ENCODE data around the gene MED10. TPM values are rescaled to one million over a fixed set of nuclear protein-coding genes. Genes with fewer than 3 reads are reported as not detected.
A peak's percentile ranks its signal among the peaks of the same experiment; 100 is the strongest.

Gene MED10
- total and polyA plus RNA-seq, 7 donors, result 29.2 to 67.6 (median 38.4) TPM

- no peaks in the 10 kb centered on the region for H3K4me1 ChIP-seq
- no peaks in the 10 kb centered on the region for H3K9me3 ChIP-seq
- intact Hi-C loops (cut with DNase I), result no loop called here
- 91 to 95% methylated on average over 9 of the region's 9 CpGs for WGBS, 2 donors
- TF ChIP-seq POLR2AphosphoS5 (IDR thresholded peaks at IDR 0.05) (no peak), CTCF (IDR thresholded peaks at IDR 0.05) (no peak), POLR2A (IDR thresholded peaks at IDR 0.05) (no peak), EP300 (IDR thresholded peaks at IDR 0.05) (no peak)
- H3K27ac ChIP-seq, result no peak overlapping the region
- no peak for DNase-seq
- no peaks in the 10 kb centered on the region for H3K27me3 ChIP-seq
- no peaks in the 10 kb centered on the region for H3K36me3 ChIP-seq
- no peak overlapping the region for H3K4me3 ChIP-seq
Observed at GRCh38 chr5:6384856-6385255, 6.5 kb upstream of the MED10 start.

DNA sequence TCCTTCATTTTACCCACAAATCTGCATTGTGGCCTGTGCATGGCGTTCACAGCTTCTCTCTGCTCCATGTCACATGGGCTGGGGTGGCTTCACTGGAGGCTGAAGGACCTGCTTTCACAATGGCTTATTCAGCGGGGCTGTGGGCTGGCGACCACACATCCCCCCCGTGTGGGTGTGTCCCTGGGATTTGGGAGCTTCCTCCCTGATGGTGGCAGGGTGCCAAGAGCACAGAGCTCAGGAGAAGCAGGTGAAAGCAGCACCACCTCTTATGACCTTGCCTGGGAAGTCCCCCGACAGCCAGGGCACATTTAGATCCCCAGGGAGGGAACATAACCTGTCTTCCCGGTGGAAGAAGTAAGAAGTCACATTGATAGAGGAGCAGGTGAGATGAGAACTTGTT is 5.0 kb upstream of the MED10 start:
- 35 to 47% methylated on average over 6 of the region's 6 CpGs for WGBS, 2 donors
- H3K27me3 ChIP-seq, result no peaks in the 10 kb centered on the region
- no peak for TF ChIP-seq POLR2AphosphoS5 (IDR thresholded peaks at IDR 0.05)
- no peak for TF ChIP-seq POLR2A (IDR thresholded peaks at IDR 0.05)
- no peak for TF ChIP-seq CTCF (IDR thresholded peaks at IDR 0.05)
- no peak for TF ChIP-seq EP300 (IDR thresholded peaks at IDR 0.05)
- no peak overlapping the region for H3K4me3 ChIP-seq
- peaks cover 0 to 8% (median 6%) of the 10 kb centered on the region in 4 donors for H3K4me1 ChIP-seq
- H3K27ac ChIP-seq, result no peak overlapping the region
- no peaks in the 10 kb centered on the region for H3K9me3 ChIP-seq
- intact Hi-C loops (cut with DNase I), result no loop called here
- H3K36me3 ChIP-seq, result no peaks in the 10 kb centered on the region
- DNase-seq, result no peak

GRCh38 chr5:6379246-6379645 is 899 bp upstream of the MED10 start:
- Histone ChIP-seq H3K27me3 (no peaks in the 10 kb centered on the region), H3K9me3 (no peaks in the 10 kb centered on the region), H3K36me3 (peaks cover 5 to 27% (median 16%) of the 10 kb centered on the region in 4 donors), H3K4me1 (peaks cover 0 to 21% (median 19%) of the 10 kb centered on the region in 4 donors), H3K27ac (peak overlapping the region; percentile 89 to 94 (median 92)), H3K4me3 (peak overlapping the region in 2 of 4 donors; percentile 95 to 96)
- 95 to 97% methylated on average over 4 of the region's 4 CpGs for WGBS, 2 donors
- no peak for TF ChIP-seq POLR2AphosphoS5 (IDR thresholded peaks at IDR 0.05)
- TF ChIP-seq EP300 (IDR thresholded peaks at IDR 0.05), result no peak
- TF ChIP-seq POLR2A (IDR thresholded peaks at IDR 0.05), result no peak
- TF ChIP-seq CTCF (IDR thresholded peaks at IDR 0.05), result no peak
- DNase-seq, result no peak
- intact Hi-C loops (cut with DNase I), result loop anchor here (2.0 to 10.0 kb wide), 7 partner anchors 38 to 954 kb away; partner anchors contain the start of genes ICE1, NSUN2, SRD5A1 and UBE2QL1

DNA sequence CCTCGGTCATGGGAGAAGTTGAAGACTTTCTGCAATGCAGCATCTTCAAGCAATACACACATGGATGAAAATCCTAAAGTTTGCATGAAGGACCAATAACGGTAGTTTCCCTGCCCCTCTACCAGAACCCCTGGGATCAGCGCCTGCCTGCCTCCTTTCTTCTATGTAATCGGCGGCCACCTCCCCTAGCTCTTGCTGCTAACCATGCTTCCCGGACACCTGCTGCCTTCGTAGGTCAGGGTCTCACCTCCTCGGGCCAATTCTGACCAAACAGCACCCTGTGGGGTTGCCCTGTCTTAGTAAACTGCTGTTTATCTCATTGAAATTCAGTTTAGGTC is 388 bp upstream of the MED10 start:
- H3K9me3 ChIP-seq, result no peaks in the 10 kb centered on the region
- H3K36me3 ChIP-seq, result peaks cover 5 to 32% (median 19%) of the 10 kb centered on the region in 4 donors
- H3K27ac ChIP-seq, result peak overlapping the region; percentile 89 to 94 (median 92)
- no peaks in the 10 kb centered on the region for H3K27me3 ChIP-seq
- peak overlapping the region; percentile 92 to 96 (median 94) for H3K4me3 ChIP-seq
- WGBS, 2 donors, result 8 to 24% methylated on average over 8 of the region's 8 CpGs
- peaks cover 0 to 21% (median 19%) of the 10 kb centered on the region in 4 donors for H3K4me1 ChIP-seq
- intact Hi-C loops (cut with DNase I), result loop anchor here (2.0 to 10.0 kb wide), 7 partner anchors 39 to 954 kb away; partner anchors contain the start of genes ICE1, NSUN2, SRD5A1 and UBE2QL1
- no peak for DNase-seq
- TF ChIP-seq POLR2AphosphoS5 (IDR thresholded peaks at IDR 0.05) (no peak), POLR2A (IDR thresholded peaks at IDR 0.05) (no peak), EP300 (IDR thresholded peaks at IDR 0.05) (no peak), CTCF (IDR thresholded peaks at IDR 0.05) (no peak)

DNA sequence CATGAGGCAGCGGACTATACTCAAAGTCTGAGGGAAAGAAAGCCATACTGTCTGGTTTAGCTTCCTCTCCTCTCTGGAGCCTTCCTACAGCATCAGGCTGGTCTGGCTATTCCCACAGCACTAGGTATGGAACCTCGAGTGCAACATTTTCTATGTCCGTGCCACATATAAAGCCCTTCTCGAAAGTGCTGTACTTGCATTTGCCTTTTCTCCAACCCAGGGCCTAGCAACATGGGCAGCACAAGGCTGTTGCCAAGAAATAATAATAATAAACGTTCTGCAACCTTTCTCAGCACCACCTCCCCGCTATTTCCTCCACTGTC is 804 bp downstream of the MED10 start:
- H3K36me3 ChIP-seq, result peaks cover 12 to 44% (median 30%) of the 10 kb centered on the region in 4 donors
- TF ChIP-seq POLR2AphosphoS5 (IDR thresholded peaks at IDR 0.05) (no peak), EP300 (IDR thresholded peaks at IDR 0.05) (no peak), CTCF (IDR thresholded peaks at IDR 0.05) (no peak), POLR2A (IDR thresholded peaks at IDR 0.05) (no peak)
- DNase-seq, result no peak
- H3K4me1 ChIP-seq, result peaks cover 0 to 21% (median 19%) of the 10 kb centered on the region in 4 donors
- no peaks in the 10 kb centered on the region for H3K27me3 ChIP-seq
- WGBS, 2 donors, result 28 to 40% methylated on average over 6 of the region's 6 CpGs
- intact Hi-C loops (cut with DNase I), result loop anchor here (5.0 to 10.0 kb wide), 4 partner anchors 40 to 953 kb away; partner anchors contain the start of gene ICE1
- H3K4me3 ChIP-seq, result peak overlapping the region; percentile 92 to 96 (median 94)
- H3K9me3 ChIP-seq, result no peaks in the 10 kb centered on the region
- peak overlapping the region; percentile 89 to 94 (median 92) for H3K27ac ChIP-seq
